Measurements from ENCODE around the gene PLOD2. TPM values are rescaled to one million over a fixed set of nuclear protein-coding genes. Genes with fewer than 3 reads are reported as not detected.

PLOD2 gene
- total and polyA plus RNA-seq, 4 donors: 18.6 to 57.0 (median 24.3) TPM

- Histone ChIP-seq H3K36me3 (ENCODE audit: control insufficient read depth in 4 of 4, insufficient read depth in 3 of 4, low read depth in 1 of 4, low read length in 3 of 4) (no peaks in the 10 kb centered on the region), H3K27me3 (ENCODE audit: control insufficient read depth in 4 of 4, insufficient read depth in 4 of 4, low read length in 3 of 4) (no peaks in the 10 kb centered on the region), H3K9ac (ENCODE audit: low read depth in 1 of 2, low read length in 2 of 2) (no peak overlapping the region), H3K4me3 (ENCODE audit: low read depth in 1 of 3, low read length in 3 of 3) (no peak overlapping the region), H3K4me1 (ENCODE audit: control insufficient read depth in 4 of 4, insufficient read depth in 4 of 4, low read length in 3 of 4) (peaks cover 4 to 32% (median 28%) of the 10 kb centered on the region in 4 donors), H3K27ac (ENCODE audit: low read depth in 1 of 2, low read length in 2 of 2) (peak overlapping the region; percentile 9 to 13), H3K9me3 (ENCODE audit: control insufficient read depth in 4 of 4, low read length in 3 of 4) (no peaks in the 10 kb centered on the region)
- DNase-seq (ENCODE audit: low spot score): no peak
- TF ChIP-seq NR2F2 (IDR thresholded peaks at IDR 0.05) (no peak), HNF4A (conservative IDR thresholded peaks at IDR 0.05) (peak in 1 of 2 donors; percentile 26)
- 82% methylated on average over 2 of the region's 2 CpGs for WGBS
These were observed 27.5 kb downstream of the PLOD2 start for GRCh38 chr3:146133441-146133840.

- DNase-seq (ENCODE audit: low spot score): no peak
- Histone ChIP-seq H3K4me3 (ENCODE audit: low read depth in 1 of 3, low read length in 3 of 3) (no peak overlapping the region), H3K27ac (ENCODE audit: low read depth in 1 of 2, low read length in 2 of 2) (peak overlapping the region in 1 of 2 donors; percentile 4), H3K9me3 (ENCODE audit: control insufficient read depth in 4 of 4, low read length in 3 of 4) (no peaks in the 10 kb centered on the region), H3K36me3 (ENCODE audit: control insufficient read depth in 4 of 4, insufficient read depth in 3 of 4, low read depth in 1 of 4, low read length in 3 of 4) (no peaks in the 10 kb centered on the region), H3K9ac (ENCODE audit: low read depth in 1 of 2, low read length in 2 of 2) (no peak overlapping the region), H3K4me1 (ENCODE audit: control insufficient read depth in 4 of 4, insufficient read depth in 4 of 4, low read length in 3 of 4) (peaks cover 3 to 37% (median 33%) of the 10 kb centered on the region in 4 donors), H3K27me3 (ENCODE audit: control insufficient read depth in 4 of 4, insufficient read depth in 4 of 4, low read length in 3 of 4) (no peaks in the 10 kb centered on the region)
- 90% methylated on average over 5 of the region's 5 CpGs for WGBS
- TF ChIP-seq FOXA2 (IDR thresholded peaks at IDR 0.05): no peak
- no peak for TF ChIP-seq CTCF (IDR thresholded peaks at IDR 0.05; ENCODE audit: low read depth, low read length, missing input control)
- no peak for TF ChIP-seq MAX (IDR thresholded peaks at IDR 0.05)
- no peak for TF ChIP-seq ATF3 (IDR thresholded peaks at IDR 0.05)
- no peak for TF ChIP-seq HNF4A (conservative IDR thresholded peaks at IDR 0.05)
- no peak for TF ChIP-seq TAF1 (conservative IDR thresholded peaks at IDR 0.05)
- no peak for TF ChIP-seq ZBTB33 (IDR thresholded peaks at IDR 0.05)
- TF ChIP-seq GABPA (IDR thresholded peaks at IDR 0.05 in 1 of 2, conservative IDR thresholded peaks at IDR 0.05 in 1 of 2): no peak
- TF ChIP-seq YY1 (IDR thresholded peaks at IDR 0.05): no peak
- no peak for TF ChIP-seq SP1 (IDR thresholded peaks at IDR 0.05)
- no peak for TF ChIP-seq REST (IDR thresholded peaks at IDR 0.05)
- TF ChIP-seq RAD21 (IDR thresholded peaks at IDR 0.05): no peak
These were observed 29.2 kb downstream of the PLOD2 start for GRCh38 chr3:146131616-146132410.

Data from liver (tissue), 9 donors.